Natural killer cell (primary cell): ENCODE data around the gene CACNA2D2. TPM values are rescaled to one million over a fixed set of nuclear protein-coding genes. Genes with fewer than 3 reads are reported as not detected.

ENCODE experiments used
- ATAC-seq, 3 donors: fragments of 150-1000 bp in 2 of 3; fragments of 200-7000 bp in 1 of 3; cut with Tn5 transposase; 1 replicate in 1 of 3; 2 replicates in 2 of 3; pipeline ENCODE4 v1.10.0; 2021; ENCODE audit warnings: mild to moderate bottlenecking in 2 of 3, moderate library complexity in 2 of 3
- DNase-seq, 2 donors: peaks; one replicate each; pipeline versions ENCODE4 v3.0.0 to v3.0.0-alpha.2; 2013 to 2021; ENCODE audit warnings: mixed read lengths in 1 of 2
- H3K27ac ChIP-seq: one replicate; pipeline ENCODE4 v1.5.1; 2013; ENCODE audit warnings: mild to moderate bottlenecking, low read length
- H3K27me3 ChIP-seq: one replicate; pipeline ENCODE4 v1.6.1; 2013; ENCODE audit warnings: low read length; ENCODE audit not compliant: control insufficient read depth, insufficient read depth
- H3K36me3 ChIP-seq: one replicate; pipeline ENCODE4 v1.6.1; 2013; ENCODE audit warnings: low read length; ENCODE audit not compliant: control insufficient read depth, insufficient read depth
- H3K4me1 ChIP-seq: one replicate; pipeline ENCODE4 v1.6.1; 2013; ENCODE audit warnings: low read length; ENCODE audit not compliant: control insufficient read depth, insufficient read depth
- H3K4me3 ChIP-seq: one replicate; pipeline ENCODE4 v1.5.1; 2013; ENCODE audit warnings: low read length
- H3K9me3 ChIP-seq: one replicate; pipeline ENCODE4 v1.6.1; 2013; ENCODE audit warnings: low read length; ENCODE audit not compliant: control insufficient read depth, insufficient read depth
- H3K27ac Mint-ChIP-seq, 2 donors: one replicate each; pipeline ENCODE4 v1.8.0; 2022; ENCODE audit warnings: mild to moderate bottlenecking in 2 of 2, mixed read lengths in 2 of 2, moderate library complexity in 1 of 2
- H3K27me3 Mint-ChIP-seq, 2 donors: one replicate each; pipeline ENCODE4 v1.8.0; 2022; ENCODE audit warnings: low read depth in 2 of 2, mixed read lengths in 2 of 2
- H3K36me3 Mint-ChIP-seq: one replicate; pipeline ENCODE4 v1.8.0; 2022; ENCODE audit warnings: mixed read lengths
- H3K4me1 Mint-ChIP-seq, 2 donors: one replicate each; pipeline ENCODE4 v1.8.0; 2022; ENCODE audit warnings: mixed read lengths in 2 of 2
- H3K4me3 Mint-ChIP-seq: one replicate; pipeline ENCODE4 v1.8.0; 2022; ENCODE audit warnings: mild to moderate bottlenecking, moderate library complexity, mixed read lengths
- H3K9me3 Mint-ChIP-seq, 2 donors: one replicate each; pipeline ENCODE4 v1.8.0; 2022; ENCODE audit warnings: mixed read lengths in 2 of 2
- WGBS: methylation state at CpG from one replicate; pipeline ENCODE4 v1.1.7; 2013; ENCODE audit warnings: missing lambda C conversion rate; ENCODE audit not compliant: insufficient coverage; 5-methylcytosine and 5-hydroxymethylcytosine counted together
- intact Hi-C: fragments of 100-400 bp; cut with micrococcal nuclease; formaldehyde crosslinking; loops from one replicate; pipeline ENCODE4 v1.14.2; 2022
- total RNA-seq, 4 donors: library from RNA; stranded (reverse); fragments of 120-200 nt in 1 of 4; gene quantifications; one replicate each; pipeline versions ENCODE4 v1.2.3 to v1.2.4, GENCODE V29; 2013 to 2022
- TF ChIP-seq, protein P1 (sequence below): fragments of 200-600 bp; IDR thresholded peaks from one replicate; pipeline ENCODE4 v1.8.0; 2022; ENCODE audit warnings: antibody characterized with exemption

Gene CACNA2D2
- total RNA-seq, 3 donors from 2014 or later (not counting 1 experiment from before 2014, with no cell fraction given), result 36.5 to 56.4 (median 43.8) TPM

DNA sequence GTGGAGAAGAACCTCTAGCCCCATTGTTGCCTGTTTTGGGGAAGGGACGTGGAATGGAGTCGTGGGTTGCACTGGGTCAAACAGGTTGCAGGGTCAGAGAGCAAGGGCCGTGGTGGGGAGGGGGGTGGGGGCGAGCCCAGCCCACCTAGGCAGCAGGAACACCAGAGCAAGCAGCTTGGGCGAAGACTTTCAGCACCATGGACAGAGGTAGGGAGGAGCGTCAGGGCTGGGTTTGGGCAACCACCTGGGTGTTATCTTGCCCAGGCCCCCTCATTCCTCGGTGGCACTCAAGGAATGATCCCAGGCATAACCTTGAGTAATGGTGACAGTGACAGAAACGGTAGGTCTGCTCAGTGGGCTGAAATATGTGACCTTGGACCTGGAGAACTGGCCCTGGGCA, 98.2 kb downstream of the CACNA2D2 start:
- Histone ChIP-seq H3K27me3 (no peaks in the 10 kb centered on the region), H3K4me3 (no peak overlapping the region), H3K9me3 (no peaks in the 10 kb centered on the region), H3K27ac (no peak overlapping the region), H3K4me1 (peaks cover 7% of the 10 kb centered on the region), H3K36me3 (no peaks in the 10 kb centered on the region)
- Mint-ChIP-seq H3K27ac (no peak overlapping the region), H3K27me3 (no peaks in the 10 kb centered on the region), H3K36me3 (no peaks in the 10 kb centered on the region), H3K9me3 (peaks cover 0 to 3% of the 10 kb centered on the region in 2 donors), H3K4me3 (no peak overlapping the region), H3K4me1 (peaks cover 0 to 37% of the 10 kb centered on the region in 2 donors)
- ATAC-seq (no peak), DNase-seq (peak in 1 of 2 donors; percentile 57)
- intact Hi-C loops, result no loop called here
- 26% methylated on average over 8 of the region's 8 CpGs for WGBS
- TF ChIP-seq, protein P1, sequence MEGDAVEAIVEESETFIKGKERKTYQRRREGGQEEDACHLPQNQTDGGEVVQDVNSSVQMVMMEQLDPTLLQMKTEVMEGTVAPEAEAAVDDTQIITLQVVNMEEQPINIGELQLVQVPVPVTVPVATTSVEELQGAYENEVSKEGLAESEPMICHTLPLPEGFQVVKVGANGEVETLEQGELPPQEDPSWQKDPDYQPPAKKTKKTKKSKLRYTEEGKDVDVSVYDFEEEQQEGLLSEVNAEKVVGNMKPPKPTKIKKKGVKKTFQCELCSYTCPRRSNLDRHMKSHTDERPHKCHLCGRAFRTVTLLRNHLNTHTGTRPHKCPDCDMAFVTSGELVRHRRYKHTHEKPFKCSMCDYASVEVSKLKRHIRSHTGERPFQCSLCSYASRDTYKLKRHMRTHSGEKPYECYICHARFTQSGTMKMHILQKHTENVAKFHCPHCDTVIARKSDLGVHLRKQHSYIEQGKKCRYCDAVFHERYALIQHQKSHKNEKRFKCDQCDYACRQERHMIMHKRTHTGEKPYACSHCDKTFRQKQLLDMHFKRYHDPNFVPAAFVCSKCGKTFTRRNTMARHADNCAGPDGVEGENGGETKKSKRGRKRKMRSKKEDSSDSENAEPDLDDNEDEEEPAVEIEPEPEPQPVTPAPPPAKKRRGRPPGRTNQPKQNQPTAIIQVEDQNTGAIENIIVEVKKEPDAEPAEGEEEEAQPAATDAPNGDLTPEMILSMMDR, result no peak

GRCh38 chr3:50401978-50402595, 101.3 kb downstream of the CACNA2D2 start:
- DNase-seq, result no peak

GRCh38 chr3:50396502-50396901, 106.9 kb downstream of the CACNA2D2 start:
- H3K36me3 Mint-ChIP-seq, result no peaks in the 10 kb centered on the region
- TF ChIP-seq, protein P1, result no peak
- no peak overlapping the region for H3K27ac Mint-ChIP-seq
- Histone ChIP-seq H3K4me3 (no peak overlapping the region), H3K36me3 (no peaks in the 10 kb centered on the region), H3K27ac (no peak overlapping the region), H3K4me1 (peaks cover 46% of the 10 kb centered on the region), H3K9me3 (no peaks in the 10 kb centered on the region), H3K27me3 (no peaks in the 10 kb centered on the region)
- DNase-seq (no peak), ATAC-seq (no peak)
- no peaks in the 10 kb centered on the region for H3K9me3 Mint-ChIP-seq
- peaks cover 20 to 52% of the 10 kb centered on the region in 2 donors for H3K4me1 Mint-ChIP-seq
- no peak overlapping the region for H3K4me3 Mint-ChIP-seq
- intact Hi-C loops, result no loop called here
- H3K27me3 Mint-ChIP-seq, result no peaks in the 10 kb centered on the region
- 89% methylated on average over 10 of the region's 10 CpGs for WGBS

More at GRCh38 chr3:50401978-50402595, 101.3 kb downstream of the CACNA2D2 start:
- Histone ChIP-seq H3K27me3 (no peaks in the 10 kb centered on the region), H3K36me3 (no peaks in the 10 kb centered on the region), H3K4me3 (no peak overlapping the region), H3K4me1 (peaks cover 23% of the 10 kb centered on the region), H3K27ac (no peak overlapping the region), H3K9me3 (no peaks in the 10 kb centered on the region)
- H3K27ac Mint-ChIP-seq, result no peak overlapping the region
- no peak for ATAC-seq
- peaks cover 0 to 3% of the 10 kb centered on the region in 2 donors for H3K9me3 Mint-ChIP-seq
- H3K4me1 Mint-ChIP-seq, result peaks cover 7 to 52% of the 10 kb centered on the region in 2 donors
- intact Hi-C loops, result no loop called here
- WGBS, result 46% methylated on average over 5 of the region's 5 CpGs
- H3K27me3 Mint-ChIP-seq, result no peaks in the 10 kb centered on the region
- no peaks in the 10 kb centered on the region for H3K36me3 Mint-ChIP-seq
- TF ChIP-seq, protein P1, result no peak
- H3K4me3 Mint-ChIP-seq, result no peak overlapping the region
